ENCODE data around the gene RIN1. TPM values are rescaled to one million over a fixed set of nuclear protein-coding genes. Genes with fewer than 3 reads are reported as not detected.
A peak's percentile ranks its signal among the peaks of the same experiment; 100 is the strongest.
"Not testable (repeated sequence)": the region's sequence is repeated elsewhere in the genome, so short reads cannot be mapped to it uniquely, and the experiment has no call there.

Gene RIN1
- polyA plus RNA-seq, 1 experiment: 6.7 TPM

GRCh38 chr11:66313321-66314185, 22.7 kb downstream of the RIN1 start:
- TF ChIP-seq CTCF (IDR thresholded peaks at IDR 0.05; ENCODE audit: low read depth, low read length): peak; percentile 40; the same call in 1 of the 2 replicates
- ChIA-PET POLR2A (interaction anchor here (0.5 to 3.1 kb wide), 17 partner anchors 11 to 749 kb away, joined by 3 to 99 read pairs (median 5); partner anchors contain the start of genes FOSL1, RIN1, SLC29A2 and YIF1A), CTCF (interaction anchor here (0.6 to 3.9 kb wide), 12 partner anchors 8 to 960 kb away, joined by 3 to 98 read pairs (median 6); partner anchors contain the start of genes BRMS1, RIN1 and YIF1A)
- H3K27me3 ChIP-seq (ENCODE audit: control insufficient read depth, insufficient read depth, low read length): no peaks in the 10 kb centered on the region
- H3K27ac ChIP-seq (ENCODE audit: low read depth, low read length): peak overlapping the region; percentile 97
- no peak for DNase-seq (ENCODE audit: low read depth, low spot score)
- H3K4me3 ChIP-seq (ENCODE audit: low read depth, low read length): peak overlapping the region; percentile 87
- H3K9me3 ChIP-seq (ENCODE audit: control insufficient read depth, insufficient read depth, low read length): peaks cover 8% of the 10 kb centered on the region; the same call in 1 of the 2 replicates

- Histone ChIP-seq H3K27ac (ENCODE audit: low read depth, low read length) (peak overlapping the region; percentile 97), H3K27me3 (ENCODE audit: control insufficient read depth, insufficient read depth, low read length) (peaks cover 4% of the 10 kb centered on the region), H3K4me3 (ENCODE audit: low read depth, low read length) (peak overlapping the region; percentile 87), H3K9me3 (ENCODE audit: control insufficient read depth, insufficient read depth, low read length) (peaks cover 8% of the 10 kb centered on the region; the same call in 1 of the 2 replicates)
- ChIA-PET POLR2A (interaction anchor here (0.5 to 3.1 kb wide), 22 partner anchors 9 to 748 kb away, joined by 3 to 99 read pairs (median 5); partner anchors contain the start of genes BRMS1, CCDC85B, FOSL1 and PELI3), CTCF (interaction anchor here (0.6 to 3.9 kb wide), 21 partner anchors 9 to 960 kb away, joined by 3 to 98 read pairs (median 5); partner anchors contain the start of genes BRMS1, RIN1 and YIF1A)
- no peak for TF ChIP-seq CTCF (IDR thresholded peaks at IDR 0.05; ENCODE audit: low read depth, low read length)
- peak; percentile 99 for DNase-seq (ENCODE audit: low read depth, low spot score)
Measured at GRCh38 chr11:66312549-66313320, 23.5 kb downstream of the RIN1 start.

GRCh38 chr11:66311965-66312548, 24.2 kb downstream of the RIN1 start:
- CTCF ChIA-PET: interaction anchor here (0.6 to 3.9 kb wide), 30 partner anchors 10 to 106 kb away, joined by 3 to 98 read pairs (median 5); partner anchors contain the start of genes BRMS1, RAB1B, RIN1 and YIF1A
- peak overlapping the region; percentile 89 for H3K27ac ChIP-seq (ENCODE audit: low read depth, low read length)
- POLR2A ChIA-PET: interaction anchor here (0.7 to 3.1 kb wide), 18 partner anchors 10 to 422 kb away, joined by 3 to 99 read pairs (median 6); partner anchors contain the start of genes BRMS1, CCDC85B, DPP3 and FOSL1
- peaks cover 7% of the 10 kb centered on the region for H3K27me3 ChIP-seq (ENCODE audit: control insufficient read depth, insufficient read depth, low read length)
- H3K9me3 ChIP-seq (ENCODE audit: control insufficient read depth, insufficient read depth, low read length): peaks cover 8% of the 10 kb centered on the region; the same call in 1 of the 2 replicates
- peak overlapping the region; percentile 74 for H3K4me3 ChIP-seq (ENCODE audit: low read depth, low read length)
- peak; percentile 94 for TF ChIP-seq CTCF (IDR thresholded peaks at IDR 0.05; ENCODE audit: low read depth, low read length)
- peak; percentile 84 for DNase-seq (ENCODE audit: low read depth, low spot score)

- DNase-seq (ENCODE audit: low read depth, low spot score): no peak
- H3K27me3 ChIP-seq (ENCODE audit: control insufficient read depth, insufficient read depth, low read length): peaks cover 7% of the 10 kb centered on the region
- peak overlapping the region; percentile 74 for H3K4me3 ChIP-seq (ENCODE audit: low read depth, low read length)
- TF ChIP-seq CTCF (IDR thresholded peaks at IDR 0.05; ENCODE audit: low read depth, low read length): no peak
- H3K27ac ChIP-seq (ENCODE audit: low read depth, low read length): peak overlapping the region; percentile 89
- peaks cover 8% of the 10 kb centered on the region; the same call in 1 of the 2 replicates for H3K9me3 ChIP-seq (ENCODE audit: control insufficient read depth, insufficient read depth, low read length)
- POLR2A ChIA-PET: interaction anchor here (0.7 to 3.1 kb wide), 8 partner anchors 9 to 169 kb away, joined by 3 to 99 read pairs (median 13); partner anchors contain the start of genes DPP3 and RIN1
- CTCF ChIA-PET: interaction anchor here (0.6 to 3.9 kb wide), 26 partner anchors 10 to 127 kb away, joined by 3 to 98 read pairs (median 5); partner anchors contain the start of genes BRMS1, MRPL11, RAB1B and RIN1
Measured at GRCh38 chr11:66311470-66311964, 24.7 kb downstream of the RIN1 start.

GRCh38 chr11:66310803-66311440, 25.3 kb downstream of the RIN1 start:
- H3K27me3 ChIP-seq (ENCODE audit: control insufficient read depth, insufficient read depth, low read length); DNase-seq (ENCODE audit: low read depth, low spot score); H3K9me3 ChIP-seq (ENCODE audit: control insufficient read depth, insufficient read depth, low read length); H3K27ac ChIP-seq (ENCODE audit: low read depth, low read length); H3K4me3 ChIP-seq (ENCODE audit: low read depth, low read length): not testable (repeated sequence)
- ChIA-PET CTCF (interaction anchor here (0.6 to 3.9 kb wide), 25 partner anchors 9 to 128 kb away, joined by 3 to 98 read pairs (median 5); partner anchors contain the start of genes BRMS1, MRPL11, RAB1B and RIN1), POLR2A (interaction anchor here (0.7 to 3.1 kb wide), 5 partner anchors 16 to 169 kb away, joined by 3 to 99 read pairs (median 18); partner anchors contain the start of genes DPP3 and RIN1)

All from AG04450 (cell line).